Epithelial cell of esophagus (primary cell): ENCODE measurements around the gene SLCO2A1.

Experiments
- DNase-seq: peaks from one replicate; pipeline ENCODE4 v3.0.0; 2010; ENCODE audit warnings: low read depth
- H3K4me3 ChIP-seq: 2 replicates; pipeline ENCODE4 v1.5.1; 2011; ENCODE audit warnings: mild to moderate bottlenecking, low read length, control low read depth
- TF ChIP-seq, protein P1 (sequence below): IDR thresholded peaks from 2 replicates; pipeline ENCODE4 v1.5.1; 2011; ENCODE audit warnings: low read depth, mild to moderate bottlenecking, low read length, control low read depth, inconsistent platforms; ENCODE audit not compliant: insufficient read depth; ENCODE audit errors: missing control alignments

Gene SLCO2A1

DNA sequence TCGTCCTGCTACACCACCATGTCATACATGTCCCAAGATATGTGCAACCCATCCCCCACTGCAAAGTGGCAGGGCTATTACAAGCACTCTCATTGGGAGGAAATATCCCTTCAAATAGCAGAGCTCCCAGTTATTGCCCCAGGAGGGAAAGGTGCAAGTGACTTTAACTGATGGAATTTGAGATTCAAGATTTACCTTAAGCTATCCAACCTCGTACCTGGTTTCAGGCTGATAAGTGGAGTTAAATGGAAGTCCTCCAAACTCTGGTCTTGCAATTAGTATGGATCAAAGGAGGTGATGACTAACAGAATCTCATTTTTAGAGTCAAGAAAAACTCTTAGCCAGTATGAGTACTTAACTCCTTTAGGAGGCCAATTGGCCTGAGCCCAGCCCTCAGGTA lies 2.1 kb downstream of the SLCO2A1 start:
- no peak overlapping the region for H3K4me3 ChIP-seq
- TF ChIP-seq, protein P1, sequence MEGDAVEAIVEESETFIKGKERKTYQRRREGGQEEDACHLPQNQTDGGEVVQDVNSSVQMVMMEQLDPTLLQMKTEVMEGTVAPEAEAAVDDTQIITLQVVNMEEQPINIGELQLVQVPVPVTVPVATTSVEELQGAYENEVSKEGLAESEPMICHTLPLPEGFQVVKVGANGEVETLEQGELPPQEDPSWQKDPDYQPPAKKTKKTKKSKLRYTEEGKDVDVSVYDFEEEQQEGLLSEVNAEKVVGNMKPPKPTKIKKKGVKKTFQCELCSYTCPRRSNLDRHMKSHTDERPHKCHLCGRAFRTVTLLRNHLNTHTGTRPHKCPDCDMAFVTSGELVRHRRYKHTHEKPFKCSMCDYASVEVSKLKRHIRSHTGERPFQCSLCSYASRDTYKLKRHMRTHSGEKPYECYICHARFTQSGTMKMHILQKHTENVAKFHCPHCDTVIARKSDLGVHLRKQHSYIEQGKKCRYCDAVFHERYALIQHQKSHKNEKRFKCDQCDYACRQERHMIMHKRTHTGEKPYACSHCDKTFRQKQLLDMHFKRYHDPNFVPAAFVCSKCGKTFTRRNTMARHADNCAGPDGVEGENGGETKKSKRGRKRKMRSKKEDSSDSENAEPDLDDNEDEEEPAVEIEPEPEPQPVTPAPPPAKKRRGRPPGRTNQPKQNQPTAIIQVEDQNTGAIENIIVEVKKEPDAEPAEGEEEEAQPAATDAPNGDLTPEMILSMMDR, result no peak
- DNase-seq, result no peak

DNA sequence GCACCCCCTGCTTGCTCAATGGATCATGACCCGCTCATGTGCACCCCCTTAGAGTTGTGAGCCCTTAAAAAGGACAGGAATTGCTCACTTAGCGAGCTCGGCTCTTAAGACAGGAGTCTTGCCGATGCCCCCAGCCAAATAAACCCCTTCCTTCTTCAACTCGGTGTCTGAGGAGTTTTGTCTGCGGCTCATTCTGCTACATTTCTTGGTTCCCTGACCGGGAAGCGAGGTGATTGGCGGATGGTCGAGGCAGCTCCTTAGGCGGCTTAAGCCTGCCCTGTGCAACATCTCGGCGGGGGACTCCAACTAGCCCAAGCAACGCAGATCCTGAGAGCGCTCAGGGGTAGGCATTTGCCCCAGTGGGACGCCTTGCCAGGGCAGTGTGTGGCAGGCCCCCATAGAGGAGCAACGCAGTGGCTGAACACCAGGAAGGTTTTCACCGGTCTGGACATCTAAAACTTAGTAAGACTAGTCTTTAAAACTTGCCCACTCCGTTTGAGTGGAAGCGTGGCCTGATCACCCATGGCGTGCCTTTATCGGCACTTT lies 9.5 kb downstream of the SLCO2A1 start:
- H3K4me3 ChIP-seq, result no peak overlapping the region
- no peak for DNase-seq
- TF ChIP-seq, protein P1, result no peak

DNA sequence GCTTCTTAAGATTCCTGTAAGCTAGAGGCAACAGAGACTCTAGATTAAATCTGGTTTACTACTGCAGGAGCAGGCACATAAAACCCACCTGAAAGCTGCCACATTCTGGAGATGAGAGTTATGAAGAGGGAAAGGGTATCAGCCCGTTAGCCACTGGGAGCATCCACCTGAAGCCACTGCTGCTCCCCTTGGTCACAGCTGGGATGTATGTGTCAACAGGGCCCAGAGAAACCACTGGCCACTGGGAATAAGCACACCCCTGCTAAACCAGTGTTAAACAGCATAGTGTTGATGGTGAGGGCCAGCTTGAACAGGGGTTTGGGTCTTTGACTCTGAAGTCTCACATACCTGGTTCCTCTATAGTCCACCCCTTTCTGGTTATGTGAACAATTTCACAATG lies 10.9 kb downstream of the SLCO2A1 start:
- H3K4me3 ChIP-seq, result no peak overlapping the region
- no peak for DNase-seq
- TF ChIP-seq, protein P1, result no peak

DNA sequence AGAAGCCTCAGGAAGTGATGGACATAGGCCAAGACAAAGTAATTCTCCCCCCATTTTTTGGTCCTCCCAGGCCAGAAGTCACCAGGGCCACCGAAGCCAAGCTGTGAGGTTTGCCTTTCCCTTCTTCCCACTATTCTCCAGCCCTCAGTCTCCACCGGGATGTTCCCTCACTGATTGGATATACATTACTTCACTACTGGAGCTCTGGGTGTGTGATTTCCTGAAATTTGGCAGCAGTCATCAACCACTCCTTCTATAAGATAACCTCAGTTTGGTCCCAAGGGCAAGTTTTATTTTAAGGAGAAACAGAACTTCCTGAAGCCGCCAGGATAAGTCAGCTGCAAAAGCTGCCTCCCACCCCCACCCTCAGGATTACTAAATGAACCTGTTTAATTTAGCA lies 11.3 kb downstream of the SLCO2A1 start:
- TF ChIP-seq, protein P1, result no peak
- DNase-seq, result no peak
- no peak overlapping the region for H3K4me3 ChIP-seq

DNA sequence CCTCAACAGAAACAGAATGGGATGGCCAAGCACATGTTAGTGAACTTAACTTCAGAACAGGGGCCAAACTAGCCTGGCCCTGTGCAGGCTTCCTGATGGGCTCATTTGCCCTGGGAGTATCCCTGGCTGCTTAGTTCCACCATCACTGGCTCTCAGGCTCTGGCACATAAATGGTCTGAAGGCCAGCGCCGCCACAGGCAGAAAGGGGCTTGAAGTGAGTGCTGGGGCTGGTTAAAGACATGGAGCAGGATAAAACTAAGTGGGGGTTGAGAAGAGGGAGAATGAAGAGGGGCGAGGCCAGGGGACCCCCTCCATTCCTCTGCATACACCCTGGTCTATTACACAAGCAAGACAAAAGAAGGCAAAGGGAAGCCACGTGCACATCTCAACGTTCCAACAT lies 12.2 kb downstream of the SLCO2A1 start:
- no peak overlapping the region for H3K4me3 ChIP-seq
- DNase-seq, result no peak
- TF ChIP-seq, protein P1, result no peak

DNA sequence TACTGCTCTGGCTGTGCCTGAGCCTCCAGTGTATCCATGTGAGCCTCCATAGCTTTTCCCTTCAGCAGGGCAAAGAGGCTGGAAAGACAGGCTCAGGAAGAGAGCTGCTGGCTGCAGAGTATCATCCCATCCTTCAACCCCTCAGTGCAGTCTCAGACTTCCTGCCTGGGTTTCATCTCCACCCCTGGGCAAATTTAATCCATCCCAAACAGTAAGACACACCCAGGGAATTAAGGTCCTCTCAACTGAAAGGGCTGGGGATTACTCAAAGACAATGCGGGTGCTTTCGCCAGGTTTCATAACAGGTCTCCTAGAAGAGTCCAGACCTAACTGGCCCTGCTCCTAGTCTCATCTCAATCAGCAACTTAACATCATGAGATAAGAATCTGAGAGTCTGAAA lies 15.5 kb downstream of the SLCO2A1 start:
- TF ChIP-seq, protein P1, result no peak

DNA sequence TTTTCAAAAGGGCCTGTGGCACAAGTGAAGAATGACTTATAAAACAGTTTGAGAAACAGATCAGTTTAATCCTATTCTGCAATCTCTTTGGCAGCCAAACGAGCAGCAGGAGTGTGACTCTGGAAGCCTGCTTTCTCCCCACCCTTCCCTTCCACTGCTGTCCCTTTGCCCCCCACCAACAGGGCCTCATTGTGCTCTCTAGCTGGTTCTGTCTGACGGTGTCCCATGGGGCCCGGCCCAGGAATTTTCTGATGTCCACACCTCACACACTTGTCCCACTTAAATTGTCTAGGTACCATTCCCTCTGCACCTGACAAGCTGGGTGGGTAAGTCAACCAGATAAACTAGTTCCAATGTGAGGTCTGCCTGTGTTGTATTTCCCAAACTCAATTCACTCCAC lies 16.4 kb downstream of the SLCO2A1 start:
- TF ChIP-seq, protein P1, result no peak
- no peak for DNase-seq
- no peak overlapping the region for H3K4me3 ChIP-seq

More for the DNA sequence above, 15.5 kb downstream of the SLCO2A1 start:
- DNase-seq, result no peak
- no peak overlapping the region for H3K4me3 ChIP-seq
